Hepatocyte (in vitro differentiated cells): ENCODE data around the gene AUTS2. TPM values are rescaled to one million over a fixed set of nuclear protein-coding genes. Genes with fewer than 3 reads are reported as not detected.

ENCODE experiments used
- DNase-seq: peaks from one replicate; pipeline ENCODE4 v3.0.0-alpha.2; 2016; ENCODE audit warnings: low spot score
- H2AFZ ChIP-seq: fragments of 200-600 bp; sonication (generic); 2 replicates; pipeline ENCODE4 v1.6.0; 2016; ENCODE audit warnings: antibody characterized with exemption, mild to moderate bottlenecking
- H3K27ac ChIP-seq: fragments of 200-600 bp; sonication (generic); 2 replicates; pipeline ENCODE4 v1.5.1; 2016; ENCODE audit warnings: mild to moderate bottlenecking
- H3K27me3 ChIP-seq: fragments of 200-600 bp; sonication (generic); 2 replicates; pipeline ENCODE4 v1.6.1; 2016
- H3K36me3 ChIP-seq: fragments of 200-600 bp; sonication (generic); replicated peaks from 2 replicates; pipeline ENCODE4 v1.5.1; 2016; ENCODE audit warnings: low read depth; ENCODE audit not compliant: insufficient read depth
- H3K4me1 ChIP-seq: fragments of 200-600 bp; sonication (generic); 2 replicates; pipeline ENCODE4 v1.5.1; 2016; ENCODE audit warnings: mild to moderate bottlenecking, moderate library complexity; ENCODE audit not compliant: insufficient read depth
- H3K4me2 ChIP-seq: fragments of 200-600 bp; sonication (generic); 2 replicates; pipeline ENCODE4 v1.6.0; 2016
- H3K4me3 ChIP-seq: fragments of 200-600 bp; sonication (generic); 2 replicates; pipeline ENCODE4 v1.5.1; 2016; ENCODE audit warnings: mild to moderate bottlenecking
- H3K79me2 ChIP-seq: fragments of 200-600 bp; sonication (generic); 2 replicates; pipeline ENCODE4 v1.6.0; 2017; ENCODE audit warnings: mild to moderate bottlenecking
- H3K9me2 ChIP-seq: fragments of 200-600 bp; sonication (generic); replicated peaks from 2 replicates; pipeline ENCODE4 v1.6.0; 2017; ENCODE audit warnings: mild to moderate bottlenecking; ENCODE audit not compliant: insufficient read depth
- H3K9me3 ChIP-seq: fragments of 200-600 bp; sonication (generic); 2 replicates; pipeline ENCODE4 v1.5.1; 2016; ENCODE audit warnings: low read depth, mild to moderate bottlenecking
- H4K20me1 ChIP-seq: fragments of 200-600 bp; sonication (generic); 2 replicates; pipeline ENCODE4 v1.6.0; 2016; ENCODE audit warnings: mild to moderate bottlenecking; ENCODE audit not compliant: insufficient read depth, poor library complexity, severe bottlenecking
- EZH2 ChIP-seq: fragments of 200-600 bp; sonication (generic); IDR thresholded peaks from 2 replicates; pipeline ENCODE4 v1.6.1; 2016; ENCODE audit warnings: antibody characterized with exemption, mild to moderate bottlenecking, borderline replicate concordance
- EZH2phosphoT487 ChIP-seq: fragments of 200-600 bp; sonication (generic); IDR thresholded peaks from one replicate; pipeline ENCODE4 v1.6.1; 2018; ENCODE audit warnings: antibody characterized with exemption, mild to moderate bottlenecking, low read depth, moderate library complexity; ENCODE audit not compliant: unreplicated experiment, severe bottlenecking
- WGBS: methylation state at CpG from one replicate; pipeline ENCODE4 v1.1.6; 2016; ENCODE audit warnings: low lambda C conversion rate; ENCODE audit errors: missing lambda C conversion rate; 5-methylcytosine and 5-hydroxymethylcytosine counted together
- polyA plus RNA-seq: library from polyadenylated mRNA; unstranded; fragments of >200 nt; fragmentation: Nextera tagmentation; extraction: Ambion mirVana; gene quantifications from 2 replicates; pipeline ENCODE4 v1.2.1, GENCODE V29; 2016
- total RNA-seq: library from RNA; depleted of rRNA; stranded (reverse); fragments of >200 nt; gene quantifications from 2 replicates; pipeline ENCODE4 v1.2.3, GENCODE V29; 2014
- TF ChIP-seq, protein P1 (sequence below): fragments of 200-600 bp; sonication (generic); IDR thresholded peaks from 2 replicates; pipeline ENCODE4 v1.5.1; 2016; ENCODE audit warnings: antibody characterized with exemption, mild to moderate bottlenecking; ENCODE audit not compliant: poor library complexity

Gene AUTS2
- total and polyA plus RNA-seq, 2 experiments from 2014 or later: 34.4 to 40.9 TPM

DNA sequence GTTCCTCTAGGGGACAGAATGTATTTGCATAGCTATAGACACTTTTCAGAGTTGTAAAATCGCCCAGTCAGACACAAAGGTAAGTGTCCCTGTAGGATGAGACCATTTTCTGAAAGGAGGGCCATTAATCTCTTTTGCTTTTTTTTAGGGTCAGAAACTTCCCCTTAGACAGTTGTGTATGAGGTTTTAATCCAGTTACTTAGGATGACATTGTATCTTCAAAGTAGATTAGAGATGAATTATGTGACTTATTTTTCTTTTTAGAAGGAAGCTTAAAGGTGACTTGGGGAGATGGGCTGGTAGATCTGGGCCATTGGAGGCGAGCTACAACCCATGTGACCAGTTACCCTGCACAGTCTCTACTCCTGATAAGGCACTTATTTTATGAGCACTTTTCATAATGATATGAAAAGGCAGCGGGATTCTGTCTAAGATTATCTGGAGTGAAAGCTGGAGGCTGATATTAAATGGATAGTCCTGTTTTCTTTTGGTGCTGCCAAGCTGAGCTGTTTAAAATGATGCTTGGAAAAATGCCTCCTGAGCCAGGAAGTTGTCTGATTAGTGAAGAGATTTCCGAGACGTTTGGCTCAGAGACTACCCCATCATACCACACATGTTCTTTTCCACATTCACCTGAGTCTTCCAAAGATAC lies 264.3 kb downstream of the AUTS2 start:
- no peak for DNase-seq
- Histone ChIP-seq H3K27me3 (no peaks in the 10 kb centered on the region), H2AFZ (no peak overlapping the region), H3K9me2 (no peaks in the 10 kb centered on the region), H3K4me3 (no peak overlapping the region), H3K4me2 (no peak overlapping the region), H4K20me1 (peaks cover 12% of the 10 kb centered on the region), H3K79me2 (peaks cover 5% of the 10 kb centered on the region), H3K4me1 (no peaks in the 10 kb centered on the region), H3K27ac (no peak overlapping the region), H3K36me3 (no peaks in the 10 kb centered on the region), H3K9me3 (no peaks in the 10 kb centered on the region)
- no peak for TF ChIP-seq EZH2
- no peak for TF ChIP-seq EZH2phosphoT487
- TF ChIP-seq, protein P1, sequence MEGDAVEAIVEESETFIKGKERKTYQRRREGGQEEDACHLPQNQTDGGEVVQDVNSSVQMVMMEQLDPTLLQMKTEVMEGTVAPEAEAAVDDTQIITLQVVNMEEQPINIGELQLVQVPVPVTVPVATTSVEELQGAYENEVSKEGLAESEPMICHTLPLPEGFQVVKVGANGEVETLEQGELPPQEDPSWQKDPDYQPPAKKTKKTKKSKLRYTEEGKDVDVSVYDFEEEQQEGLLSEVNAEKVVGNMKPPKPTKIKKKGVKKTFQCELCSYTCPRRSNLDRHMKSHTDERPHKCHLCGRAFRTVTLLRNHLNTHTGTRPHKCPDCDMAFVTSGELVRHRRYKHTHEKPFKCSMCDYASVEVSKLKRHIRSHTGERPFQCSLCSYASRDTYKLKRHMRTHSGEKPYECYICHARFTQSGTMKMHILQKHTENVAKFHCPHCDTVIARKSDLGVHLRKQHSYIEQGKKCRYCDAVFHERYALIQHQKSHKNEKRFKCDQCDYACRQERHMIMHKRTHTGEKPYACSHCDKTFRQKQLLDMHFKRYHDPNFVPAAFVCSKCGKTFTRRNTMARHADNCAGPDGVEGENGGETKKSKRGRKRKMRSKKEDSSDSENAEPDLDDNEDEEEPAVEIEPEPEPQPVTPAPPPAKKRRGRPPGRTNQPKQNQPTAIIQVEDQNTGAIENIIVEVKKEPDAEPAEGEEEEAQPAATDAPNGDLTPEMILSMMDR: no peak
- WGBS: 65% methylated on average over 5 of the region's 5 CpGs

DNA sequence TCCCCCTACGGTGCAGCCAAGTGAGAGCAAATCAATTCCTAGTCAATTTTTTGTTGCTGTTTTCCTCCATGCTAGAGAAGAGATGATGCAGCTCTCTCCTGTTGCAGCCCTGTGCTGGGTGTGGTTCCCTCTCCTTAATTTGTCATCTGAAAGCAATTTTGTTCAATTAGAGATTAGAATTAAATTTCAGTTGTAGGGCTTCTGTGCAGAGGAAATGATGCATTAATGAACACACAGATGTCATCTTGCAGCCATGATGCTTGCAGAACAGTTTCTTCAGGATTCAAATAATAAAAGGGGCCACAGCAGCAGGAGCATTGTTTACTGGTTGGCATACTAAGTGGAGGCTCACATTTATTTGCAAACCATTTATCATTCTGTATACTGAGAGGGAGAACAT lies 266.0 kb downstream of the AUTS2 start:
- Histone ChIP-seq H4K20me1 (peaks cover 9% of the 10 kb centered on the region), H3K9me3 (no peaks in the 10 kb centered on the region), H3K27me3 (no peaks in the 10 kb centered on the region), H2AFZ (no peak overlapping the region), H3K4me3 (no peak overlapping the region), H3K36me3 (no peaks in the 10 kb centered on the region), H3K79me2 (peaks cover 3% of the 10 kb centered on the region), H3K4me1 (no peaks in the 10 kb centered on the region), H3K27ac (no peak overlapping the region), H3K4me2 (no peak overlapping the region), H3K9me2 (no peaks in the 10 kb centered on the region)
- no peak for DNase-seq
- TF ChIP-seq, protein P1: no peak
- TF ChIP-seq EZH2 (no peak), EZH2phosphoT487 (no peak)
- WGBS: 68% methylated on average over 1 of the region's 1 CpG

DNA sequence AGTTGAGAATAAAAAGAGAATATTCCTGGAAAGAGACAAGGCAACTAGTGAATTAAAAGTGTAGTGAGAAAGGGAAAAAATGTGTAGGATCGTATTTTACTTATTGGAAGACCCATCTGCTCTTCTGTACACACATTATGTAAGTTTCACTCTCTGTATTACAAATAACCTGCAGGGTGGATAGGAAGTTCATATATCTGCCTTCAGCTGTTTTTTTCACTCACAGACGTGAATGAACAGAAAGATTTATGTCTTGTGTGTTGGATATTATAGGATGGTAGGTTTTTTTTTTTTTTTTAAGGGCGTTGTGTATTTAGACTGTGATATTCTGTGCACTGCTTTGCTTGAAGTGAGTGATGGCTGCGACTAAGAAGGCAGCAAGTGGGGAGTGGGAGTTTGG lies 266.5 kb downstream of the AUTS2 start:
- Histone ChIP-seq H3K9me2 (no peaks in the 10 kb centered on the region), H3K27ac (no peak overlapping the region), H3K27me3 (no peaks in the 10 kb centered on the region), H3K4me2 (no peak overlapping the region), H3K9me3 (no peaks in the 10 kb centered on the region), H3K4me3 (no peak overlapping the region), H3K79me2 (peaks cover 9% of the 10 kb centered on the region), H2AFZ (no peak overlapping the region), H3K4me1 (no peaks in the 10 kb centered on the region), H3K36me3 (no peaks in the 10 kb centered on the region), H4K20me1 (peaks cover 8% of the 10 kb centered on the region)
- WGBS: 83% methylated on average over 4 of the region's 4 CpGs
- DNase-seq: no peak
- TF ChIP-seq EZH2 (no peak), EZH2phosphoT487 (no peak)
- TF ChIP-seq, protein P1: no peak

DNA sequence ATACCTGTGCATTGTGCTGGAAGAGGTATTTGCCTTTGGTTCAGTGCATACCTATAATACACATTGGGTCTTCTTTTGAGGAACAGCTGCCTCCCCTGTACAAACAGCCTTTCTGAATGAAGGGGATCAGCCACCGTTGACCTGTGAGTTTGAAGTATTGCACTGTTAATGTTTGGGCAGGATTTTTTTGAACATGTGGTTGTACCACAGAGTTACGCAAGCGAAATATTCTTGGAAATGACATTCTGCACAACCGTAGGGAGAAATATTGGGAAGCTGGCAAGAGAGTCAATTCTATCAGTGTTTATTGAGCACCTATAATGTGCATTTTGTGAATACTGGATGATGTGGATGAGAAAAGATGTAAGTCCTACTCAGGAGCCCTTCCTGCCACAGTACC lies 270.6 kb downstream of the AUTS2 start:
- DNase-seq: no peak
- Histone ChIP-seq H3K27me3 (no peaks in the 10 kb centered on the region), H3K4me2 (no peak overlapping the region), H4K20me1 (no peaks in the 10 kb centered on the region), H3K9me3 (no peaks in the 10 kb centered on the region), H3K4me1 (peaks cover 18% of the 10 kb centered on the region), H3K36me3 (no peaks in the 10 kb centered on the region), H2AFZ (no peak overlapping the region), H3K9me2 (no peaks in the 10 kb centered on the region), H3K27ac (no peak overlapping the region), H3K79me2 (peaks cover 11% of the 10 kb centered on the region), H3K4me3 (no peak overlapping the region)
- WGBS: 94% methylated on average over 4 of the region's 4 CpGs
- TF ChIP-seq EZH2 (no peak), EZH2phosphoT487 (no peak)
- TF ChIP-seq, protein P1: no peak
